HCT116 (cell line): ENCODE measurements around the gene PACSIN2. TPM values are rescaled to one million over a fixed set of nuclear protein-coding genes. Genes with fewer than 3 reads are reported as not detected.
A peak's percentile ranks its signal among the peaks of the same experiment; 100 is the strongest.

Experiments used
- ATAC-seq: fragments of 200-7000 bp; cut with Tn5 transposase; 2 replicates; pipeline ENCODE4 v1.9.1; 2020; ENCODE audit warnings: mild to moderate bottlenecking, moderate library complexity
- BruUV-seq: library from RNA; stranded (reverse); fragments of 400-500 nt; replicated peaks from 2 replicates; lab custom pipeline; 2021; lab: Mats Ljungman, UMichigan
- CTCF ChIA-PET: fragments of 300-600 bp; sonication (Branson Sonifier 250); formaldehyde crosslinking; loops from one replicate; lab custom pipeline; 2021; ENCODE audit warnings: antibody characterized with exemption; lab: Charles Lee
- POLR2A ChIA-PET: fragments of 300-600, 350-600 bp; sonication (Branson Sonifier 250); formaldehyde crosslinking; loops from one replicate; lab custom pipeline; 2021; ENCODE audit warnings: antibody characterized with exemption; lab: Charles Lee
- RAD21 ChIA-PET, 2 experiments: fragments of 300-600 bp; sonication (Branson Sonifier 250); formaldehyde crosslinking; loops; one replicate each; lab custom pipeline; 2023; ENCODE audit warnings: low total read pairs in 2 of 2; ENCODE audit not compliant: uncharacterized antibody in 2 of 2, unreplicated experiment in 2 of 2, low non-redundant PET in 1 of 2; lab: Charles Lee
- DNase-seq: peaks from one replicate; pipeline ENCODE4 v3.0.0-alpha.2; 2010; ENCODE audit warnings: low read depth, low spot score
- H2AFZ ChIP-seq: fragments of 200-600 bp; shearing (Covaris generic), sonication (generic); 2 replicates; pipeline ENCODE4 v1.6.1; 2017; ENCODE audit warnings: low read depth, mixed run types, mixed read lengths, antibody characterized with exemption, low read length; ENCODE audit not compliant: poor library complexity, severe bottlenecking
- H3K27ac ChIP-seq: 2 replicates; pipeline ENCODE4 v1.5.1; 2012; ENCODE audit warnings: low read depth, low read length
- H3K27me3 ChIP-seq: fragments of 200-600 bp; sonication (generic); 2 replicates; pipeline ENCODE4 v1.6.1; 2016; ENCODE audit warnings: mixed run types, low read length, mixed read lengths; ENCODE audit not compliant: insufficient read depth
- H3K36me3 ChIP-seq, 2 experiments: fragments of 200-500 bp in 1 of 2; fragments of 200-600 bp in 1 of 2; sonication (Bioruptor generic) in 1 of 2; sonication (generic) in 1 of 2; 2 replicates each; pipeline versions ENCODE4 v1.5.1 to v1.6.1; 2014 to 2016; ENCODE audit warnings: low read length in 2 of 2, inconsistent platforms in 1 of 2, mixed read lengths in 1 of 2, mixed run types in 1 of 2; ENCODE audit not compliant: insufficient read depth in 2 of 2, control insufficient read depth in 1 of 2
- H3K4me1 ChIP-seq, 2 experiments: fragments of 200-600 bp in 1 of 2; sonication (generic) in 1 of 2; 2 replicates each; pipeline versions ENCODE4 v1.5.1 to v1.6.1; 2012 to 2017; ENCODE audit warnings: low read length in 2 of 2, inconsistent platforms in 1 of 2, mild to moderate bottlenecking in 1 of 2, mixed read lengths in 1 of 2, mixed run types in 1 of 2, moderate library complexity in 1 of 2; ENCODE audit not compliant: insufficient read depth in 2 of 2, control insufficient read depth in 1 of 2
- H3K4me2 ChIP-seq: fragments of 200-600 bp; sonication (generic); 2 replicates; pipeline ENCODE4 v1.6.1; 2017; ENCODE audit warnings: mixed run types, low read length, mixed read lengths
- H3K4me3 ChIP-seq, 2 experiments: fragments of 200-600 bp in 1 of 2; sonication (generic) in 1 of 2; replicated peaks in 1 of 2; 2 replicates each; pipeline ENCODE4 v1.5.1; 2011 to 2016; ENCODE audit warnings: low read length in 2 of 2, control low read depth in 1 of 2, low read depth in 1 of 2, mild to moderate bottlenecking in 1 of 2, mixed read lengths in 1 of 2, mixed run types in 1 of 2
- H3K79me2 ChIP-seq: fragments of 200-600 bp; sonication (generic); 2 replicates; pipeline ENCODE4 v1.6.1; 2017; ENCODE audit warnings: mild to moderate bottlenecking, mixed run types, low read length, moderate library complexity, mixed read lengths; ENCODE audit not compliant: insufficient read depth
- H3K9ac ChIP-seq: fragments of 200-600 bp; sonication (generic); 2 replicates; pipeline ENCODE4 v1.6.1; 2016; ENCODE audit warnings: low read length, mixed read lengths
- H3K9me2 ChIP-seq: fragments of 200-600 bp; sonication (generic), shearing (Covaris generic); 2 replicates; pipeline ENCODE4 v1.6.1; 2017; ENCODE audit warnings: mixed run types, mild to moderate bottlenecking, moderate library complexity; ENCODE audit not compliant: insufficient read depth
- H3K9me3 ChIP-seq, 2 experiments: fragments of 200-500 bp in 1 of 2; fragments of 200-600 bp in 1 of 2; sonication (Bioruptor generic) in 1 of 2; sonication (generic) in 1 of 2; 2 replicates each; pipeline ENCODE4 v1.6.1; 2014 to 2017; ENCODE audit warnings: low read length in 2 of 2, mixed read lengths in 2 of 2, inconsistent platforms in 1 of 2, low read depth in 1 of 2, mild to moderate bottlenecking in 1 of 2, mixed run types in 1 of 2, moderate library complexity in 1 of 2; ENCODE audit not compliant: control insufficient read depth in 1 of 2, insufficient read depth in 1 of 2
- H4K20me1 ChIP-seq: fragments of 200-600 bp; sonication (generic), shearing (Covaris generic); 2 replicates; pipeline ENCODE4 v1.6.1; 2017; ENCODE audit warnings: mixed run types, mild to moderate bottlenecking, moderate library complexity; ENCODE audit not compliant: insufficient read depth
- CBX3 ChIP-seq: IDR thresholded peaks from 2 replicates; pipeline ENCODE4 v1.6.1; 2012; ENCODE audit warnings: low read depth
- CEBPB ChIP-seq: IDR thresholded peaks from 2 replicates; pipeline ENCODE4 v1.6.1; 2012; ENCODE audit warnings: low read depth
- EGR1 ChIP-seq: IDR thresholded peaks from 2 replicates; pipeline ENCODE4 v1.6.1; 2012; ENCODE audit warnings: low read depth
- FOSL1 ChIP-seq: IDR thresholded peaks from 2 replicates; pipeline ENCODE4 v1.6.1; 2012; ENCODE audit warnings: low read depth
- JUND ChIP-seq: IDR thresholded peaks from 2 replicates; pipeline ENCODE4 v1.6.1; 2012
- POLR2AphosphoS5 ChIP-seq: IDR thresholded peaks from 2 replicates; pipeline ENCODE4 v1.6.1; 2011; ENCODE audit warnings: mild to moderate bottlenecking, low read depth, low read length, moderate library complexity
- RAD21 ChIP-seq: IDR thresholded peaks from 2 replicates; pipeline ENCODE4 v1.6.1; 2012; ENCODE audit warnings: low read depth, mild to moderate bottlenecking
- SIN3A ChIP-seq: IDR thresholded peaks from 2 replicates; pipeline ENCODE4 v1.6.1; 2012; ENCODE audit warnings: low read depth
- SP1 ChIP-seq: IDR thresholded peaks from 2 replicates; pipeline ENCODE4 v1.6.1; 2012; ENCODE audit warnings: low read depth
- TCF7L2 ChIP-seq: IDR thresholded peaks from 2 replicates; pipeline ENCODE4 v1.7.0; 2011; ENCODE audit warnings: borderline replicate concordance, inconsistent platforms; ENCODE audit not compliant: insufficient read depth, insufficient read length; ENCODE audit errors: extremely low read depth
- YY1 ChIP-seq: IDR thresholded peaks from 2 replicates; pipeline ENCODE4 v1.6.1; 2011; ENCODE audit warnings: low read length, low read depth, moderate library complexity, mild to moderate bottlenecking; ENCODE audit not compliant: insufficient replicate concordance; ENCODE audit errors: extremely low read depth
- ZNF274 ChIP-seq: fragments of 200-500 bp; sonication (Bioruptor generic); IDR thresholded peaks from 2 replicates; pipeline ENCODE4 v1.6.1; 2014; ENCODE audit warnings: mild to moderate bottlenecking, low read depth, low read length, inconsistent platforms
- intact Hi-C: fragments of 100-400 bp; cut with micrococcal nuclease; formaldehyde crosslinking; loops from 2 replicates; pipeline ENCODE4 v1.10.0; 2022
- total RNA-seq: library from RNA; stranded (reverse); gene quantifications from one replicate; pipeline ENCODE4 v1.2.1, GENCODE V29; 2021; ENCODE audit not compliant: unreplicated experiment
- TF ChIP-seq, protein P1 (sequence below): IDR thresholded peaks from 2 replicates; pipeline ENCODE4 v1.6.1; 2012
- TF ChIP-seq, protein P2 (sequence below): IDR thresholded peaks from 2 replicates; pipeline ENCODE4 v1.6.1; 2012

The PACSIN2 gene
- total RNA-seq, 1 experiment from 2014 or later, result 48.2 TPM

GRCh38 chr22:42964994-42965699 is 49.8 kb downstream of the PACSIN2 start:
- peak; percentile 73 for ATAC-seq
- peaks cover 52% of the 10 kb centered on the region for H3K79me2 ChIP-seq
- no peaks in the 10 kb centered on the region for H3K9me3 ChIP-seq
- H3K9me2 ChIP-seq, result no peaks in the 10 kb centered on the region
- peak overlapping the region; percentile 52 for H3K4me2 ChIP-seq
- CTCF ChIA-PET, result no interaction called here
- no TSS peak for BruUV-seq
- H3K4me3 ChIP-seq, result no peak overlapping the region
- intact Hi-C loops, result no loop called here
- H4K20me1 ChIP-seq, result peaks cover 11% of the 10 kb centered on the region; the same call in 1 of the 2 replicates
- H3K4me1 ChIP-seq, result peaks cover 51 to 67% of the 10 kb centered on the region in 2 experiments
- no peaks in the 10 kb centered on the region for H3K36me3 ChIP-seq
- H3K27ac ChIP-seq, result peak overlapping the region; percentile 5; the same call in 1 of the 2 replicates
- H3K9ac ChIP-seq, result no peak overlapping the region
- DNase-seq, result peak; percentile 86
- H2AFZ ChIP-seq, result no peak overlapping the region
- RAD21 ChIA-PET, result interaction anchor here in 1 of 2 experiments (0.8 kb wide), 1 partner anchor 97 kb away, joined by 10 read pairs; no protein-coding TSS in a partner anchor
- peak; percentile 72 for TF ChIP-seq JUND
- peak; percentile 18 for TF ChIP-seq YY1
- peak; percentile 77 for TF ChIP-seq SP1
- TF ChIP-seq CBX3, result 0 out of 2 replicates have a peak, but pooled peaks have one; percentile 10
- TF ChIP-seq, protein P1, sequence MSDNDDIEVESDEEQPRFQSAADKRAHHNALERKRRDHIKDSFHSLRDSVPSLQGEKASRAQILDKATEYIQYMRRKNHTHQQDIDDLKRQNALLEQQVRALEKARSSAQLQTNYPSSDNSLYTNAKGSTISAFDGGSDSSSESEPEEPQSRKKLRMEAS, result peak; percentile 77
- 0 out of 2 replicates have a peak, but pooled peaks have one; percentile 16 for TF ChIP-seq POLR2AphosphoS5
- peak; percentile 24; the same call in 1 of the 2 replicates for TF ChIP-seq EGR1
- TF ChIP-seq, protein P2, sequence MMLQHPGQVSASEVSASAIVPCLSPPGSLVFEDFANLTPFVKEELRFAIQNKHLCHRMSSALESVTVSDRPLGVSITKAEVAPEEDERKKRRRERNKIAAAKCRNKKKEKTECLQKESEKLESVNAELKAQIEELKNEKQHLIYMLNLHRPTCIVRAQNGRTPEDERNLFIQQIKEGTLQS, result no peak
- peak; percentile 95 for TF ChIP-seq TCF7L2
- TF ChIP-seq SIN3A, result peak; percentile 78
- TF ChIP-seq CEBPB, result peak; percentile 47
- TF ChIP-seq RAD21, result no peak
- no peak for TF ChIP-seq ZNF274
- TF ChIP-seq FOSL1, result peak; percentile 73; the same call in 1 of the 2 replicates
- TF ChIP-seq, all 23 proteins: peak for 11
- no peaks in the 10 kb centered on the region for H3K27me3 ChIP-seq
- POLR2A ChIA-PET, result no interaction called here
